Spleen (tissue), 11 donors: ENCODE results near the gene SEC61B. TPM values are rescaled to one million over a fixed set of nuclear protein-coding genes. Genes with fewer than 3 reads are reported as not detected.

Experiments
- DNase-seq: peaks from one replicate; pipeline ENCODE4 v3.0.0-alpha.2; 2020
- H3K27ac ChIP-seq, 8 donors: fragments of 200-600 bp; sonication (generic) in 7 of 8; 1 replicate in 4 of 8; 2 replicates in 4 of 8; pipeline versions ENCODE4 v1.5.0 to v1.8.0; 2016 to 2021; ENCODE audit warnings: inconsistent platforms in 4 of 8, mild to moderate bottlenecking in 4 of 8, moderate library complexity in 1 of 8
- H3K27me3 ChIP-seq, 7 donors: fragments of 200-600 bp; sonication (generic) in 6 of 7; replicated peaks in 1 of 7; 1 replicate in 4 of 7; 2 replicates in 3 of 7; pipeline versions ENCODE4 v1.5.0 to v1.8.0; 2016 to 2021; ENCODE audit warnings: inconsistent platforms in 3 of 7, mild to moderate bottlenecking in 1 of 7
- H3K36me3 ChIP-seq, 6 donors: fragments of 200-600 bp; sonication (generic) in 5 of 6; 1 replicate in 4 of 6; 2 replicates in 2 of 6; pipeline versions ENCODE4 v1.5.0 to v1.8.0; 2016 to 2021; ENCODE audit warnings: inconsistent platforms in 2 of 6
- H3K4me1 ChIP-seq, 6 donors: fragments of 200-600 bp; sonication (generic) in 5 of 6; 1 replicate in 3 of 6; 2 replicates in 3 of 6; pipeline versions ENCODE4 v1.5.0 to v1.8.0; 2016 to 2021; ENCODE audit warnings: inconsistent platforms in 3 of 6
- H3K4me3 ChIP-seq, 8 donors: fragments of 200-600 bp; sonication (generic) in 7 of 8; 1 replicate in 4 of 8; 2 replicates in 4 of 8; pipeline versions ENCODE4 v1.5.0 to v1.8.0; 2016 to 2021; ENCODE audit warnings: inconsistent platforms in 4 of 8, mild to moderate bottlenecking in 4 of 8, moderate library complexity in 2 of 8
- H3K9me3 ChIP-seq, 8 donors: fragments of 200-600 bp; sonication (generic) in 7 of 8; 1 replicate in 4 of 8; 2 replicates in 4 of 8; pipeline versions ENCODE4 v1.5.0 to v1.8.0; 2016 to 2021; ENCODE audit warnings: inconsistent platforms in 4 of 8
- CTCF ChIP-seq, 11 experiments: fragments of 200-600 bp in 7 of 11; fragments of 450-650 bp in 4 of 11; sonication (generic) in 4 of 11; IDR thresholded peaks in 8 of 11; conservative IDR thresholded peaks in 3 of 11; 1 replicate in 7 of 11; 2 replicates in 4 of 11; pipeline versions ENCODE4 v1.4.0 to v1.8.0; 2016 to 2021; ENCODE audit warnings: antibody characterized with exemption in 11 of 11, inconsistent platforms in 4 of 11, mild to moderate bottlenecking in 1 of 11
- POLR2A ChIP-seq, 3 donors: fragments of 450-650 bp; IDR thresholded peaks; one replicate each; pipeline ENCODE4 v1.5.1; 2017; ENCODE audit warnings: antibody characterized with exemption in 3 of 3, mild to moderate bottlenecking in 1 of 3
- POLR2AphosphoS5 ChIP-seq, 3 donors: sonication (generic); formaldehyde crosslinking; IDR thresholded peaks; one replicate each; pipeline ENCODE4 v1.5.1; 2017; ENCODE audit warnings: antibody characterized with exemption in 3 of 3
- WGBS, 5 donors: extraction: QIAGEN DNeasy Blood & Tissue Kit in 3 of 5; methylation state at CpG; one replicate each; pipeline versions ENCODE4 v1.1.5 to v1.1.7; 2013 to 2018; 5-methylcytosine and 5-hydroxymethylcytosine counted together
- intact Hi-C: fragments of 100-400 bp; cut with DNase I; formaldehyde crosslinking; loops from one replicate; pipeline ENCODE4 v1.15.0; 2023; ENCODE audit warnings: low total_unique reads
- polyA plus RNA-seq, 3 donors: library from polyadenylated mRNA; stranded (reverse); fragments of 200-250 nt; gene quantifications; one replicate each; pipeline ENCODE4 v1.2.1, GENCODE V29; 2013
- total RNA-seq, 7 donors: library from RNA; depleted of rRNA in 3 of 7; stranded (reverse); fragments of >200 nt in 3 of 7; fragmentation: NEBNext Ultra II Directional in 4 of 7; extraction: Animal tissue kit (Norgen Biotek cat#: 25700) in 4 of 7; gene quantifications; one replicate each; pipeline versions ENCODE4 v1.1.0 to v1.2.1, GENCODE V29; 2016 to 2021
- donor health status: healthy with polysubstance abuse.
- donor health status: DM: no; HTN: no; CAD: no; lungs with moderate emphysema.
- donor health status: DM: no; HTN: no; CAD: no.
- donor health status: Bipolar disorder and iron deficiency.
- donor health status: healthy.
- donor health status: DM: no; HTN: no; CAD: no.
- donor health status: DM: yes; HTN: yes; CAD: no.

Gene SEC61B
- total and polyA plus RNA-seq, 10 donors = 70.4 to 244 (median 96.8) TPM

- 73 to 95% (median 86%) methylated on average over 2 of the region's 2 CpGs for WGBS, 5 donors
- TF ChIP-seq POLR2AphosphoS5 (IDR thresholded peaks at IDR 0.05) = no peak
- no peaks in the 10 kb centered on the region for H3K9me3 ChIP-seq
- intact Hi-C loops = no loop called here
- DNase-seq = no peak
- no peaks in the 10 kb centered on the region for H3K27me3 ChIP-seq
- H3K36me3 ChIP-seq = no peaks in the 10 kb centered on the region
- H3K4me1 ChIP-seq = peaks cover 10 to 43% (median 21%) of the 10 kb centered on the region in 6 donors
- H3K27ac ChIP-seq = no peak overlapping the region
- H3K4me3 ChIP-seq = no peak overlapping the region
Observed at GRCh38 chr9:99181206-99181605, 40.9 kb upstream of the SEC61B start.

GRCh38 chr9:99181621-99182020 lies 40.5 kb upstream of the SEC61B start:
- Histone ChIP-seq H3K27ac (no peak overlapping the region), H3K27me3 (no peaks in the 10 kb centered on the region), H3K36me3 (no peaks in the 10 kb centered on the region), H3K4me3 (no peak overlapping the region), H3K9me3 (no peaks in the 10 kb centered on the region), H3K4me1 (peaks cover 10 to 46% (median 22%) of the 10 kb centered on the region in 6 donors)
- intact Hi-C loops = no loop called here
- WGBS, 5 donors = 19 to 42% (median 31%) methylated on average over 4 of the region's 4 CpGs
- no peak for DNase-seq
- no peak for TF ChIP-seq POLR2A (IDR thresholded peaks at IDR 0.05)
- TF ChIP-seq POLR2AphosphoS5 (IDR thresholded peaks at IDR 0.05) = no peak
- no peak for TF ChIP-seq CTCF (IDR thresholded peaks at IDR 0.05 in 8 of 11, conservative IDR thresholded peaks at IDR 0.05 in 3 of 11)

- Histone ChIP-seq H3K4me1 (peaks cover 10 to 53% (median 29%) of the 10 kb centered on the region in 6 donors), H3K36me3 (no peaks in the 10 kb centered on the region), H3K9me3 (no peaks in the 10 kb centered on the region), H3K4me3 (no peak overlapping the region), H3K27ac (no peak overlapping the region), H3K27me3 (no peaks in the 10 kb centered on the region)
- no peak for DNase-seq
- intact Hi-C loops = no loop called here
- 91 to 95% (median 94%) methylated on average over 3 of the region's 3 CpGs for WGBS, 5 donors
- no peak for TF ChIP-seq POLR2AphosphoS5 (IDR thresholded peaks at IDR 0.05)
- no peak for TF ChIP-seq CTCF (IDR thresholded peaks at IDR 0.05 in 8 of 11, conservative IDR thresholded peaks at IDR 0.05 in 3 of 11)
- no peak for TF ChIP-seq POLR2A (IDR thresholded peaks at IDR 0.05)
Observed at GRCh38 chr9:99182356-99182755, 39.7 kb upstream of the SEC61B start.

GRCh38 chr9:99183616-99184015 lies 38.5 kb upstream of the SEC61B start:
- TF ChIP-seq POLR2AphosphoS5 (IDR thresholded peaks at IDR 0.05) = no peak
- TF ChIP-seq POLR2A (IDR thresholded peaks at IDR 0.05) = no peak
- no peak for TF ChIP-seq CTCF (IDR thresholded peaks at IDR 0.05 in 8 of 11, conservative IDR thresholded peaks at IDR 0.05 in 3 of 11)
- 91 to 100% (median 97%) methylated on average over 3 of the region's 3 CpGs for WGBS, 5 donors
- Histone ChIP-seq H3K27ac (no peak overlapping the region), H3K9me3 (no peaks in the 10 kb centered on the region), H3K36me3 (no peaks in the 10 kb centered on the region), H3K4me3 (no peak overlapping the region), H3K27me3 (no peaks in the 10 kb centered on the region), H3K4me1 (peaks cover 10 to 60% (median 33%) of the 10 kb centered on the region in 6 donors)
- intact Hi-C loops = no loop called here
- DNase-seq = no peak

GRCh38 chr9:99184110-99184474 lies 38.0 kb upstream of the SEC61B start:
- Histone ChIP-seq H3K27ac (peak overlapping the region in 5 of 8 donors; percentile 14 to 54 (median 27)), H3K36me3 (no peaks in the 10 kb centered on the region), H3K9me3 (no peaks in the 10 kb centered on the region), H3K4me1 (peaks cover 10 to 60% (median 33%) of the 10 kb centered on the region in 6 donors), H3K27me3 (no peaks in the 10 kb centered on the region), H3K4me3 (peak overlapping the region in 1 of 8 donors; percentile 61)
- DNase-seq = no peak
- 33 to 48% (median 45%) methylated on average over 8 to 10 of the region's 10 CpGs for WGBS, 5 donors
- TF ChIP-seq CTCF (IDR thresholded peaks at IDR 0.05 in 8 of 11, conservative IDR thresholded peaks at IDR 0.05 in 3 of 11) (no peak), POLR2A (IDR thresholded peaks at IDR 0.05) (no peak), POLR2AphosphoS5 (IDR thresholded peaks at IDR 0.05) (no peak)
- intact Hi-C loops = no loop called here
